Measurements from ENCODE around the gene IFNGR2. TPM values are rescaled to one million over a fixed set of nuclear protein-coding genes. Genes with fewer than 3 reads are reported as not detected.

The IFNGR2 gene
- total and polyA plus RNA-seq, 2 of the 13 experiments (the other 11 are each of a cell fraction or from before 2014, with no cell fraction given), result 61.3 to 117 TPM

- TF ChIP-seq MXD1 (CRISPR knock-in tag; IDR thresholded peaks at IDR 0.05) (no peak), ZNF841 (CRISPR knock-in tag; IDR thresholded peaks at IDR 0.05; ENCODE audit: borderline replicate concordance) (no peak), SSRP1 (CRISPR knock-in tag; IDR thresholded peaks at IDR 0.05) (peak; percentile 18; the same call in 1 of the 2 replicates), KMT2A (CRISPR knock-in tag; IDR thresholded peaks at IDR 0.05) (peak; percentile 34), ZBTB2 (CRISPR knock-in tag; IDR thresholded peaks at IDR 0.05; ENCODE audit: low read depth) (no peak), ZNF496 (CRISPR knock-in tag; IDR thresholded peaks at IDR 0.05; ENCODE audit: insufficient replicate concordance) (no peak), GABPA (IDR thresholded peaks at IDR 0.05; ENCODE audit: low read depth, low read length) (no peak), GABPA (CRISPR knock-in tag; IDR thresholded peaks at IDR 0.05; ENCODE audit: low read depth) (no peak), ZNF710 (CRISPR knock-in tag; IDR thresholded peaks at IDR 0.05; ENCODE audit: borderline replicate concordance) (peak; percentile 56; the same call in 1 of the 2 replicates), TEF (CRISPR knock-in tag; IDR thresholded peaks at IDR 0.05) (no peak), KAT7 (CRISPR knock-in tag; IDR thresholded peaks at IDR 0.05; ENCODE audit: borderline replicate concordance) (peak; percentile 75; the same call in 1 of the 2 replicates), ZNF335 (CRISPR knock-in tag; IDR thresholded peaks at IDR 0.05) (no peak; the same call in 1 of the 2 replicates), ZNF484 (CRISPR knock-in tag; IDR thresholded peaks at IDR 0.05; ENCODE audit: borderline replicate concordance, low read depth) (no peak), ATM (IDR thresholded peaks at IDR 0.05; ENCODE audit: borderline replicate concordance) (no peak), RAD21 (CRISPR knock-in tag; IDR thresholded peaks at IDR 0.05) (no peak; the same call in 1 of the 2 replicates), TBL1XR1 (IDR thresholded peaks at IDR 0.05; ENCODE audit: borderline replicate concordance, low read length, partially characterized antibody) (no peak), AGO2 (optimal IDR thresholded peaks at IDR 0.05; ENCODE audit: low read depth, low read length) (peak; percentile 24), POLR2AphosphoS5 (IDR thresholded peaks at IDR 0.05; ENCODE audit: low read depth, low read length) (no peak), FOXC1 (CRISPR knock-in tag; IDR thresholded peaks at IDR 0.05; ENCODE audit: borderline replicate concordance) (peak; percentile 65; the same call in 1 of the 2 replicates), MIER2 (CRISPR knock-in tag; IDR thresholded peaks at IDR 0.05) (0 out of 2 replicates have a peak, but pooled peaks have one; percentile 16), DPF2 (CRISPR knock-in tag; IDR thresholded peaks at IDR 0.05; ENCODE audit: borderline replicate concordance, low read depth) (no peak), BRF2 (CRISPR knock-in tag; IDR thresholded peaks at IDR 0.05) (no peak), CHCHD3 (CRISPR knock-in tag; IDR thresholded peaks at IDR 0.05) (no peak), ZNF362 (CRISPR knock-in tag; IDR thresholded peaks at IDR 0.05; ENCODE audit: borderline replicate concordance) (no peak)
These were observed 9.8 kb downstream of the IFNGR2 start (continued) for GRCh38 chr21:33412832-33413519.

Measured in HepG2 (cell line).